ENCODE results near the gene CEP170.

GRCh38 chr1:243272401-243272800 lies 17.3 kb upstream of the CEP170 start:
- TF ChIP-seq EZH2 (IDR thresholded peaks at IDR 0.05): no peak
- TF ChIP-seq CEBPB (IDR thresholded peaks at IDR 0.05; ENCODE audit: low read depth): no peak
- TF ChIP-seq CTCF (IDR thresholded peaks at IDR 0.05 in 2 of 3, conservative IDR thresholded peaks at IDR 0.05 in 1 of 3; ENCODE audit: borderline replicate concordance in 1 of 3, insufficient read depth in 1 of 3, low read depth in 2 of 3, low read length in 2 of 3): no peak
- TF ChIP-seq, protein P1, sequence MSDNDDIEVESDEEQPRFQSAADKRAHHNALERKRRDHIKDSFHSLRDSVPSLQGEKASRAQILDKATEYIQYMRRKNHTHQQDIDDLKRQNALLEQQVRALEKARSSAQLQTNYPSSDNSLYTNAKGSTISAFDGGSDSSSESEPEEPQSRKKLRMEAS (IDR thresholded peaks at IDR 0.05): no peak
- no peak for TF ChIP-seq YY1 (IDR thresholded peaks at IDR 0.05; ENCODE audit: extremely low read depth, insufficient replicate concordance, low read depth, low read length)
- no peak for TF ChIP-seq POLR2AphosphoS5 (IDR thresholded peaks at IDR 0.05; ENCODE audit: low read depth, low read length)
- TF ChIP-seq SP1 (IDR thresholded peaks at IDR 0.05; ENCODE audit: low read depth): no peak
- no peak for TF ChIP-seq ZFX (IDR thresholded peaks at IDR 0.05)
- TF ChIP-seq ATF3 (IDR thresholded peaks at IDR 0.05): no peak
- TF ChIP-seq TCF7L2 (IDR thresholded peaks at IDR 0.05; ENCODE audit: borderline replicate concordance, extremely low read depth, insufficient read depth, insufficient read length): no peak
- TF ChIP-seq EZH2phosphoT487 (IDR thresholded peaks at IDR 0.05; ENCODE audit: borderline replicate concordance): no peak
- TF ChIP-seq, protein P2, sequence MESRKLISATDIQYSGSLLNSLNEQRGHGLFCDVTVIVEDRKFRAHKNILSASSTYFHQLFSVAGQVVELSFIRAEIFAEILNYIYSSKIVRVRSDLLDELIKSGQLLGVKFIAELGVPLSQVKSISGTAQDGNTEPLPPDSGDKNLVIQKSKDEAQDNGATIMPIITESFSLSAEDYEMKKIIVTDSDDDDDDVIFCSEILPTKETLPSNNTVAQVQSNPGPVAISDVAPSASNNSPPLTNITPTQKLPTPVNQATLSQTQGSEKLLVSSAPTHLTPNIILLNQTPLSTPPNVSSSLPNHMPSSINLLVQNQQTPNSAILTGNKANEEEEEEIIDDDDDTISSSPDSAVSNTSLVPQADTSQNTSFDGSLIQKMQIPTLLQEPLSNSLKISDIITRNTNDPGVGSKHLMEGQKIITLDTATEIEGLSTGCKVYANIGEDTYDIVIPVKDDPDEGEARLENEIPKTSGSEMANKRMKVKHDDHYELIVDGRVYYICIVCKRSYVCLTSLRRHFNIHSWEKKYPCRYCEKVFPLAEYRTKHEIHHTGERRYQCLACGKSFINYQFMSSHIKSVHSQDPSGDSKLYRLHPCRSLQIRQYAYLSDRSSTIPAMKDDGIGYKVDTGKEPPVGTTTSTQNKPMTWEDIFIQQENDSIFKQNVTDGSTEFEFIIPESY (IDR thresholded peaks at IDR 0.05; ENCODE audit: extremely low read depth, insufficient replicate concordance, low read length): no peak
